ENCODE results near the gene CPN2. TPM values are rescaled to one million over a fixed set of nuclear protein-coding genes. Genes with fewer than 3 reads are reported as not detected.

Gene CPN2
- total and polyA plus RNA-seq, 2 of the 13 experiments (the other 11 are each of a cell fraction or from before 2014, with no cell fraction given): 26.7 to 27.7 TPM

GRCh38 chr3:194351080-194351672 is at the start of gene CPN2 (continued):
- no peak for TF ChIP-seq ZBTB46 (CRISPR knock-in tag; IDR thresholded peaks at IDR 0.05; ENCODE audit: borderline replicate concordance)
- no peak for TF ChIP-seq SMARCE1 (IDR thresholded peaks at IDR 0.05; ENCODE audit: borderline replicate concordance)
- TF ChIP-seq SYNCRIP (IDR thresholded peaks at IDR 0.05; ENCODE audit: insufficient read depth, low read depth, low read length): no peak
- TF ChIP-seq NCOR1 (IDR thresholded peaks at IDR 0.05; ENCODE audit: borderline replicate concordance, low read length): peak; percentile 31; the same call in 1 of the 2 replicates
- no peak for TF ChIP-seq FOXK2 (IDR thresholded peaks at IDR 0.05)
- no peak for TF ChIP-seq GABPA (IDR thresholded peaks at IDR 0.05; ENCODE audit: low read depth, low read length)
- TF ChIP-seq GABPA (CRISPR knock-in tag; IDR thresholded peaks at IDR 0.05; ENCODE audit: low read depth): no peak
- TF ChIP-seq MAFG (CRISPR knock-in tag; IDR thresholded peaks at IDR 0.05): no peak
- TF ChIP-seq ZNF768 (CRISPR knock-in tag; IDR thresholded peaks at IDR 0.05): peak; percentile 59; the same call in 1 of the 2 replicates
- TF ChIP-seq ELF3 (CRISPR knock-in tag; IDR thresholded peaks at IDR 0.05): no peak
- no peak; the same call in 1 of the 2 replicates for TF ChIP-seq E2F5 (CRISPR knock-in tag; conservative IDR thresholded peaks at IDR 0.05)
- peak in 1 of 2 experiments; percentile 38; a peak in 1 of 4 replicates for TF ChIP-seq REST (IDR thresholded peaks at IDR 0.05; ENCODE audit: borderline replicate concordance in 1 of 2, low read depth in 1 of 2, low read length in 2 of 2)
- no peak for TF ChIP-seq FOXM1 (CRISPR knock-in tag; IDR thresholded peaks at IDR 0.05)
- no peak for TF ChIP-seq TOE1 (CRISPR knock-in tag; IDR thresholded peaks at IDR 0.05)
- TF ChIP-seq BRD4 (CRISPR knock-in tag; IDR thresholded peaks at IDR 0.05): peak; percentile 47; the same call in 1 of the 2 replicates
- TF ChIP-seq TARDBP (CRISPR knock-in tag; IDR thresholded peaks at IDR 0.05): peak; percentile 43; the same call in 1 of the 2 replicates
- peak; percentile 32; the same call in 1 of the 2 replicates for TF ChIP-seq ZKSCAN5 (CRISPR knock-in tag; IDR thresholded peaks at IDR 0.05)
- no peak for TF ChIP-seq SRSF9 (IDR thresholded peaks at IDR 0.05; ENCODE audit: borderline replicate concordance, insufficient read depth, low read depth, low read length, poor library complexity, severe bottlenecking)
- 0 out of 2 replicates have a peak, but pooled peaks have one; percentile 31 for TF ChIP-seq ZNF12 (CRISPR knock-in tag; IDR thresholded peaks at IDR 0.05)
- peak; percentile 36 for TF ChIP-seq YY1 (IDR thresholded peaks at IDR 0.05; ENCODE audit: insufficient read depth, insufficient replicate concordance, low read depth, low read length)
- TF ChIP-seq TIGD3 (CRISPR knock-in tag; IDR thresholded peaks at IDR 0.05; ENCODE audit: borderline replicate concordance): 0 out of 2 replicates have a peak, but pooled peaks have one; percentile 47
